22Rv1 (cell line): ENCODE measurements around the gene BEST2.

Source experiments
- H3K27ac ChIP-seq: fragments of 450-650 bp; 2 replicates; pipeline ENCODE4 v1.5.1; 2017
- ZFX ChIP-seq: fragments of 450-650 bp; IDR thresholded peaks from 2 replicates; pipeline ENCODE4 v1.6.1; 2017; ENCODE audit warnings: antibody characterized with exemption, borderline replicate concordance
- TF ChIP-seq, protein P1 (sequence below): fragments of 450-650 bp; IDR thresholded peaks from 2 replicates; pipeline ENCODE4 v1.5.1; 2017; ENCODE audit warnings: mild to moderate bottlenecking

BEST2 gene

DNA sequence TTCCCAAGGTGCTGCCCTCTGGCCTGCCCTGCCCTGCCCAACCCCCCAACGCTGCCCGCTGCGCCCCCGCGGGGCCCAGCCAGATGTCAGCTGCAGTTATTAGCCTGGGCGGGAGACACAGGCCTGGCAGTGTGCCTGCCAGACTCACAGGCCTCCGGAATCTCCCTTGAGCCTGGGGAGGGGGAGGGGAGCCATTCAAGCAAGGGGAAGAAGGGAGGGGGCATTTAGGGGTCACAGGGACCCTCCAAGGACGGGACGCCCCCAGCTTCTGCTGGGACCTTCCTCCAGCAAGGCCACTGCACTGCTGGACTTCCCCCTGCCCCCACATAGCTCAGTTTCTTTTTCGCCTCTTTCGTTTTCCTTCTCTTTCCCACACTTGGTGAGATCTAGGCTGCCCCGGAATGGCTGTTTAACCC is 37.1 kb downstream of the BEST2 start:
- TF ChIP-seq, protein P1, sequence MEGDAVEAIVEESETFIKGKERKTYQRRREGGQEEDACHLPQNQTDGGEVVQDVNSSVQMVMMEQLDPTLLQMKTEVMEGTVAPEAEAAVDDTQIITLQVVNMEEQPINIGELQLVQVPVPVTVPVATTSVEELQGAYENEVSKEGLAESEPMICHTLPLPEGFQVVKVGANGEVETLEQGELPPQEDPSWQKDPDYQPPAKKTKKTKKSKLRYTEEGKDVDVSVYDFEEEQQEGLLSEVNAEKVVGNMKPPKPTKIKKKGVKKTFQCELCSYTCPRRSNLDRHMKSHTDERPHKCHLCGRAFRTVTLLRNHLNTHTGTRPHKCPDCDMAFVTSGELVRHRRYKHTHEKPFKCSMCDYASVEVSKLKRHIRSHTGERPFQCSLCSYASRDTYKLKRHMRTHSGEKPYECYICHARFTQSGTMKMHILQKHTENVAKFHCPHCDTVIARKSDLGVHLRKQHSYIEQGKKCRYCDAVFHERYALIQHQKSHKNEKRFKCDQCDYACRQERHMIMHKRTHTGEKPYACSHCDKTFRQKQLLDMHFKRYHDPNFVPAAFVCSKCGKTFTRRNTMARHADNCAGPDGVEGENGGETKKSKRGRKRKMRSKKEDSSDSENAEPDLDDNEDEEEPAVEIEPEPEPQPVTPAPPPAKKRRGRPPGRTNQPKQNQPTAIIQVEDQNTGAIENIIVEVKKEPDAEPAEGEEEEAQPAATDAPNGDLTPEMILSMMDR = no peak
- TF ChIP-seq ZFX = no peak
- H3K27ac ChIP-seq = peak overlapping the region; percentile 98

GRCh38 chr19:12789098-12789903 is 37.7 kb downstream of the BEST2 start:
- peak overlapping the region; percentile 98 for H3K27ac ChIP-seq
- no peak for TF ChIP-seq ZFX

DNA sequence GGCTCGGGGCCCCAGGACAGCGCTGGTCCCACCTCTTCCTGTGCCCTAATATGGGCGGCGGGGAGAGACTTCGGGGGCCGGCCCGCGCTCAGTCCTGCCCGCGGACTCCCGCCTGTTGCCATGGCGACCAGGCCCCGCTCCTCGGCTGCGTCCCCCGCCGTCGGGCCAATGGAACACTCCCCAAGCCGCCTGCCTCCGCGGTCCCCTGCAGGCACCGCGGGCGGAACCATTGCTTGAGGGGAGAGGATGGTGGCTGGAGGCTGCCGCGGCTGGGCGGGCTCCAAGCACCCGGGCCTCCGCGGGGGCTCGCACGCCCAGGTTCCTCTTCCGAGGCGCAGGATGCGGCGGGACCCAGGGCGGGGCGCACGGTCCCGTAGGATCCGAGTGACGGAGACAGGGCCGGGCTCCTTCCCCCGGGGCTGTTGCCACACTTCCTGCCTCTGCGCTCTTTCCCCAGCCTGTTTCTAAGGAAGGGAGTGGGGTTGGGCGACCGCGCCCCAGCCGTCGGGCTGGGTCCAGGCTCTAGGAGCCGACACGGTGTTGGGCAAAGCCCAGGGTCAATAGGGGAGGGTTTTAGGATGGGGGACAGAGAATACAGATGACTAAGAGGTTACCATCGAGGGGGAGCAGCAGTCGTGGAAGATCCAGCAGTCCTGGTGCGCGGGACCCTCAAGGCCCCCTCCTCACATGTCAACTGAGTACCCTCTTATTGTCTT is 38.5 kb downstream of the BEST2 start:
- TF ChIP-seq, protein P1 = no peak
- TF ChIP-seq ZFX = no peak

GRCh38 chr19:12790628-12791344 is 39.2 kb downstream of the BEST2 start:
- no peak for TF ChIP-seq ZFX
- TF ChIP-seq, protein P1 = no peak
- H3K27ac ChIP-seq = peak overlapping the region; percentile 98

More for the DNA sequence above, 38.5 kb downstream of the BEST2 start:
- peak overlapping the region; percentile 98 for H3K27ac ChIP-seq

GRCh38 chr19:12791345-12792050 is 39.9 kb downstream of the BEST2 start, which contains the start of gene JUNB:
Gene JUNB (plus strand): TSS chr19:12791486. CDS start chr19:12791772, 286 bp downstream.
- H3K27ac ChIP-seq = peak within 1 kb of the TSS; percentile 98
- TF ChIP-seq, protein P1 = no peak
- TF ChIP-seq ZFX = no peak

GRCh38 chr19:12792051-12792852 is 40.7 kb downstream of the BEST2 start:
- H3K27ac ChIP-seq = peak overlapping the region; percentile 98
- TF ChIP-seq, protein P1 = no peak
- TF ChIP-seq ZFX = no peak
